OCI-LY1 (cell line): ENCODE measurements around the gene TMEM179B.

ENCODE experiments used
- H2AFZ ChIP-seq: fragments of 200-600 bp; sonication (generic), shearing (Covaris generic); 2 replicates; pipeline ENCODE4 v1.6.0; 2014; ENCODE audit warnings: antibody characterized with exemption, mild to moderate bottlenecking, low read length
- H3F3A ChIP-seq: fragments of 200-600 bp; sonication (generic), shearing (Covaris generic); 2 replicates; pipeline ENCODE4 v1.6.0; 2014; ENCODE audit warnings: mild to moderate bottlenecking, antibody characterized with exemption, low read length, moderate library complexity; ENCODE audit not compliant: insufficient read depth
- H3K27ac ChIP-seq: fragments of 200-600 bp; sonication (generic); 2 replicates; pipeline ENCODE4 v1.5.1; 2014; ENCODE audit warnings: low read length, mixed run types, mild to moderate bottlenecking, low read depth; ENCODE audit not compliant: poor library complexity, severe bottlenecking
- H3K27me3 ChIP-seq: fragments of 200-600 bp; sonication (generic); 2 replicates; pipeline ENCODE4 v1.6.0; 2014; ENCODE audit warnings: antibody characterized with exemption, mild to moderate bottlenecking, low read length, moderate library complexity; ENCODE audit not compliant: insufficient read depth
- H3K36me3 ChIP-seq: fragments of 200-600 bp; sonication (generic); 2 replicates; pipeline ENCODE4 v1.6.1; 2014; ENCODE audit warnings: mild to moderate bottlenecking, antibody characterized with exemption, low read length, moderate library complexity, mixed read lengths; ENCODE audit not compliant: insufficient read depth
- H3K4me1 ChIP-seq: fragments of 200-600 bp; sonication (generic); 2 replicates; pipeline ENCODE4 v1.5.1; 2014; ENCODE audit warnings: mild to moderate bottlenecking, low read length, moderate library complexity; ENCODE audit not compliant: insufficient read depth, severe bottlenecking
- H3K4me2 ChIP-seq: fragments of 200-600 bp; sonication (generic), shearing (Covaris generic); 2 replicates; pipeline ENCODE4 v1.6.1; 2014; ENCODE audit warnings: low read length
- H3K4me3 ChIP-seq: fragments of 200-600 bp; sonication (generic); 2 replicates; pipeline ENCODE4 v1.5.1; 2014; ENCODE audit warnings: low read length, low read depth, mild to moderate bottlenecking, mixed read lengths; ENCODE audit not compliant: poor library complexity, severe bottlenecking
- H3K79me2 ChIP-seq: fragments of 200-600 bp; shearing (Covaris generic); 2 replicates; pipeline ENCODE4 v1.6.1; 2016; ENCODE audit warnings: mixed run types, low read length, mixed read lengths; ENCODE audit not compliant: insufficient read depth
- H3K9ac ChIP-seq: fragments of 200-600 bp; sonication (generic), shearing (Covaris generic); 2 replicates; pipeline ENCODE4 v1.6.1; 2014; ENCODE audit warnings: mild to moderate bottlenecking, low read length, mixed read lengths
- H3K9me2 ChIP-seq: fragments of 200-600 bp; sonication (generic), shearing (Covaris generic); 2 replicates; pipeline ENCODE4 v1.6.1; 2014; ENCODE audit warnings: low read depth, mild to moderate bottlenecking, low read length, mixed read lengths
- H3K9me3 ChIP-seq: fragments of 200-600 bp; shearing (Covaris generic); 2 replicates; pipeline ENCODE4 v1.6.1; 2014; ENCODE audit warnings: low read length, mixed read lengths
- H4K20me1 ChIP-seq: fragments of 200-600 bp; sonication (generic), shearing (Covaris generic); 2 replicates; pipeline ENCODE4 v1.6.0; 2016; ENCODE audit warnings: mild to moderate bottlenecking, low read length; ENCODE audit not compliant: insufficient read depth
- CTCF ChIP-seq: fragments of 200-600 bp; sonication (generic), shearing (Covaris generic); IDR thresholded peaks from 2 replicates; pipeline ENCODE4 v1.5.1; 2017; ENCODE audit warnings: mild to moderate bottlenecking, antibody characterized with exemption, low read length, moderate library complexity, mixed read lengths
- EZH2 ChIP-seq: fragments of 200-600 bp; sonication (generic), shearing (Covaris generic); IDR thresholded peaks from 2 replicates; pipeline ENCODE4 v1.8.0; 2017; ENCODE audit warnings: borderline replicate concordance, mixed run types, mild to moderate bottlenecking, antibody characterized with exemption, low read length, moderate library complexity, mixed read lengths

The TMEM179B gene

DNA sequence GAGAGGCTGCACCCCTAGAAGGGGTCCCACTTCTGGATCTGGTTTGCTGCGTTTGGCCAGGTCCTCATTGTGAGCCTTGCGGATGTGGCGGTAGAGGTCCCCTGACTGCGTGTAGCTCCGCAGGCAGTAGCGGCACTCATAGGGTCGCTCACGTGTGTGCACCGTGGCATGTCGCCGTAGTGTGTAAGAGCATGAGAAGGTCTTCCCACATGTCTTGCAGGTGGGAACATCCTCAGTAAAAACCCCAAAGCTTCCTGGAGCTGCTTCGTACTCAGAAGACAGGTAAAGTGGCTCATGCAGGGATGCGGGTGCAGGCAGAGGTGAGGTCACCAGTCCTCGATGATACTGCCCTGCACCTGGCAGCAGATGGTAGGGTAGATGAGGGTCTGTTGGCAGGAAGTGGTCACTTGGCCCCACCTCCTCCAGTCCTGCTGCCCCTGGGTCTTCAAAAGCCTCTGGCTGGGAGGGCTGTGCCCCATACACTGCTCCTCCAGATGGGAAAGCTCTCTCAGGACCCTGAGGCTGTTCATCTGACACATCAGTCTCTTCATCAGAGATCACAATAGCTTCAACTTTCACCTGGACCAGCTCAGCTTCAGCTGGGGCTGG, 34.9 kb upstream of the TMEM179B start:
- Histone ChIP-seq H3K36me3 (peaks cover 15% of the 10 kb centered on the region; the same call in 1 of the 2 replicates), H3K9me3 (no peaks in the 10 kb centered on the region), H3K4me3 (no peak overlapping the region), H3K79me2 (no peaks in the 10 kb centered on the region), H3K9ac (no peak overlapping the region; the same call in 1 of the 2 replicates), H3K27ac (no peak overlapping the region), H3K27me3 (no peaks in the 10 kb centered on the region), H3K9me2 (no peaks in the 10 kb centered on the region), H2AFZ (no peak overlapping the region), H3K4me1 (peaks cover 32% of the 10 kb centered on the region), H3K4me2 (no peak overlapping the region; the same call in 1 of the 2 replicates), H3F3A (no peaks in the 10 kb centered on the region), H4K20me1 (no peaks in the 10 kb centered on the region)
- TF ChIP-seq EZH2 (no peak), CTCF (no peak)

- TF ChIP-seq CTCF (no peak), EZH2 (no peak)
- no peaks in the 10 kb centered on the region for H3F3A ChIP-seq
- peaks cover 15% of the 10 kb centered on the region; the same call in 1 of the 2 replicates for H3K36me3 ChIP-seq
- no peaks in the 10 kb centered on the region for H3K9me2 ChIP-seq
- H3K79me2 ChIP-seq = no peaks in the 10 kb centered on the region
- H3K27ac ChIP-seq = peak overlapping the region; percentile 18
- no peaks in the 10 kb centered on the region for H3K27me3 ChIP-seq
- no peak overlapping the region for H2AFZ ChIP-seq
- H3K9me3 ChIP-seq = no peaks in the 10 kb centered on the region
- H3K4me3 ChIP-seq = peak overlapping the region; percentile 74
- H3K9ac ChIP-seq = peak overlapping the region; percentile 81
- peak overlapping the region; percentile 82 for H3K4me2 ChIP-seq
- H3K4me1 ChIP-seq = peaks cover 23% of the 10 kb centered on the region
- no peaks in the 10 kb centered on the region for H4K20me1 ChIP-seq
Measured at GRCh38 chr11:62752994-62753735, 34.0 kb upstream of the TMEM179B start.

GRCh38 chr11:62753736-62754603, 33.2 kb upstream of the TMEM179B start, which contains the start of gene ZBTB3:
Gene ZBTB3 (minus strand): TSS chr11:62754160. CDS start chr11:62753664, 496 bp downstream.
- no peaks in the 10 kb centered on the region for H3K79me2 ChIP-seq
- H3K9ac ChIP-seq = peak within 1 kb of the TSS; percentile 81
- TF ChIP-seq EZH2 = no peak
- no peak for TF ChIP-seq CTCF
- H3K27ac ChIP-seq = peak within 1 kb of the TSS; percentile 78
- peaks cover 15% of the 10 kb centered on the region; the same call in 1 of the 2 replicates for H3K36me3 ChIP-seq
- no peaks in the 10 kb centered on the region for H4K20me1 ChIP-seq
- no peaks in the 10 kb centered on the region for H3K9me2 ChIP-seq
- H3F3A ChIP-seq = 0 out of 2 replicates have a peak, but pooled peaks cover 4% of the 10 kb centered on the region
- peaks cover 19% of the 10 kb centered on the region for H3K4me1 ChIP-seq
- no peaks in the 10 kb centered on the region for H3K27me3 ChIP-seq
- H2AFZ ChIP-seq = no peak within 1 kb of the TSS
- peak within 1 kb of the TSS; percentile 82 for H3K4me2 ChIP-seq
- H3K4me3 ChIP-seq = peak within 1 kb of the TSS; percentile 74
- H3K9me3 ChIP-seq = no peaks in the 10 kb centered on the region
